Neural progenitor cell (in vitro differentiated cells): ENCODE measurements around the gene GPRC5B. TPM values are rescaled to one million over a fixed set of nuclear protein-coding genes. Genes with fewer than 3 reads are reported as not detected.

ENCODE experiments used
- DNase-seq: peaks from one replicate; pipeline ENCODE4 v3.0.0-alpha.2; 2016; ENCODE audit warnings: low spot score
- H2AFZ ChIP-seq: fragments of 200-600 bp; sonication (generic); replicated peaks from 2 replicates; pipeline ENCODE4 v1.6.1; 2016; ENCODE audit warnings: antibody characterized with exemption
- H3F3A ChIP-seq: fragments of 200-600 bp; sonication (generic); 2 replicates; pipeline ENCODE4 v1.6.1; 2016; ENCODE audit warnings: antibody characterized with exemption, low read depth
- H3K27ac ChIP-seq: fragments of 200-600 bp; sonication (generic); 2 replicates; pipeline ENCODE4 v1.5.1; 2016; ENCODE audit warnings: mild to moderate bottlenecking
- H3K27me3 ChIP-seq: fragments of 200-600 bp; sonication (generic); 2 replicates; pipeline ENCODE4 v1.6.1; 2016; ENCODE audit warnings: mild to moderate bottlenecking, moderate library complexity
- H3K36me3 ChIP-seq: fragments of 200-600 bp; sonication (generic); 2 replicates; pipeline ENCODE4 v1.5.1; 2016
- H3K4me1 ChIP-seq: fragments of 200-600 bp; sonication (generic); 2 replicates; pipeline ENCODE4 v1.6.1; 2016; ENCODE audit warnings: mixed run types
- H3K4me2 ChIP-seq: fragments of 200-600 bp; sonication (generic); 2 replicates; pipeline ENCODE4 v1.6.1; 2016
- H3K4me3 ChIP-seq: fragments of 200-600 bp; sonication (generic); 2 replicates; pipeline ENCODE4 v1.5.1; 2016
- H3K79me2 ChIP-seq: fragments of 200-600 bp; sonication (generic); 2 replicates; pipeline ENCODE4 v1.6.1; 2016; ENCODE audit warnings: low read depth
- H3K9ac ChIP-seq: fragments of 200-600 bp; sonication (generic); 2 replicates; pipeline ENCODE4 v1.6.1; 2016
- H3K9me3 ChIP-seq: fragments of 200-600 bp; sonication (generic); 2 replicates; pipeline ENCODE4 v1.5.1; 2016; ENCODE audit warnings: low read depth
- H4K20me1 ChIP-seq: fragments of 200-600 bp; sonication (generic); 2 replicates; pipeline ENCODE4 v1.6.1; 2016; ENCODE audit warnings: low read depth
- H3K27ac Mint-ChIP-seq: 3 replicates; pipeline ENCODE4 v1.8.0; 2021; ENCODE audit warnings: mixed read lengths
- H3K27me3 Mint-ChIP-seq: 2 replicates; pipeline ENCODE4 v1.8.0; 2022; ENCODE audit warnings: low read depth, mild to moderate bottlenecking, inconsistent platforms, moderate library complexity, mixed read lengths; ENCODE audit not compliant: insufficient read depth
- H3K36me3 Mint-ChIP-seq: 3 replicates; pipeline ENCODE4 v1.8.0; 2021; ENCODE audit warnings: mixed read lengths
- H3K4me1 Mint-ChIP-seq: 3 replicates; pipeline ENCODE4 v1.8.0; 2021; ENCODE audit warnings: mixed read lengths
- H3K4me3 Mint-ChIP-seq: 3 replicates; pipeline ENCODE4 v1.8.0; 2021; ENCODE audit warnings: mild to moderate bottlenecking, moderate library complexity, mixed read lengths
- H3K9me3 Mint-ChIP-seq: 3 replicates; pipeline ENCODE4 v1.8.0; 2020; ENCODE audit warnings: mixed read lengths
- CTCF ChIP-seq: fragments of 200-600 bp; sonication (generic); IDR thresholded peaks from 2 replicates; pipeline ENCODE4 v1.5.1; 2017; ENCODE audit warnings: antibody characterized with exemption, mild to moderate bottlenecking
- EZH2 ChIP-seq: fragments of 200-600 bp; sonication (generic); IDR thresholded peaks from 2 replicates; pipeline ENCODE4 v1.6.1; 2017; ENCODE audit warnings: antibody characterized with exemption, mild to moderate bottlenecking, moderate library complexity
- EZH2phosphoT487 ChIP-seq: fragments of 200-600 bp; sonication (generic); IDR thresholded peaks from 2 replicates; pipeline ENCODE4 v1.6.1; 2017; ENCODE audit warnings: antibody characterized with exemption
- total RNA-seq: library from RNA; depleted of rRNA; stranded (reverse); fragments of >200 nt; gene quantifications from 2 replicates; pipeline ENCODE4 v1.2.3, GENCODE V29; 2015; ENCODE audit warnings: low replicate concordance

The GPRC5B gene
- total RNA-seq, 1 donor from 2014 or later, result 21.1 TPM

GRCh38 chr16:19882646-19883045 lies 2.0 kb downstream of the GPRC5B start:
- H3K36me3 ChIP-seq, result no peaks in the 10 kb centered on the region

GRCh38 chr16:19882186-19882585 lies 2.5 kb downstream of the GPRC5B start:
- H3K36me3 Mint-ChIP-seq, result peaks cover 9% of the 10 kb centered on the region
- Histone ChIP-seq H3K79me2 (peaks cover 73% of the 10 kb centered on the region), H3K27ac (peak overlapping the region; percentile 41), H3K4me3 (peak overlapping the region; percentile 62), H3K36me3 (no peaks in the 10 kb centered on the region), H3F3A (peaks cover 62% of the 10 kb centered on the region), H3K9ac (no peak overlapping the region), H3K9me3 (no peaks in the 10 kb centered on the region), H3K4me2 (peak overlapping the region; percentile 93), H3K27me3 (peaks cover 14% of the 10 kb centered on the region), H4K20me1 (peaks cover 28% of the 10 kb centered on the region), H2AFZ (no peak overlapping the region), H3K4me1 (peaks cover 22% of the 10 kb centered on the region)
- peak; percentile 52 for DNase-seq
- peaks cover 5% of the 10 kb centered on the region for H3K9me3 Mint-ChIP-seq
- H3K4me1 Mint-ChIP-seq, result peaks cover 50% of the 10 kb centered on the region
- H3K27me3 Mint-ChIP-seq, result peaks cover 5% of the 10 kb centered on the region
- H3K4me3 Mint-ChIP-seq, result peak overlapping the region; percentile 95
- TF ChIP-seq CTCF, result no peak
- TF ChIP-seq EZH2, result no peak
- no peak for TF ChIP-seq EZH2phosphoT487
- H3K27ac Mint-ChIP-seq, result peak overlapping the region; percentile 23

More at GRCh38 chr16:19882646-19883045, 2.0 kb downstream of the GPRC5B start:
- Histone ChIP-seq H3K27me3 (peaks cover 14% of the 10 kb centered on the region), H3K4me1 (peaks cover 22% of the 10 kb centered on the region), H3K9me3 (no peaks in the 10 kb centered on the region), H3K4me3 (peak overlapping the region; percentile 62), H3K27ac (peak overlapping the region; percentile 41), H3K79me2 (peaks cover 68% of the 10 kb centered on the region), H2AFZ (no peak overlapping the region), H3K9ac (no peak overlapping the region), H4K20me1 (peaks cover 23% of the 10 kb centered on the region), H3F3A (peaks cover 58% of the 10 kb centered on the region), H3K4me2 (peak overlapping the region; percentile 93)
- Mint-ChIP-seq H3K27ac (peak overlapping the region; percentile 94), H3K4me1 (peaks cover 46% of the 10 kb centered on the region), H3K9me3 (peaks cover 5% of the 10 kb centered on the region), H3K36me3 (peaks cover 5% of the 10 kb centered on the region), H3K27me3 (peaks cover 5% of the 10 kb centered on the region), H3K4me3 (peak overlapping the region; percentile 95)
- peak; percentile 81 for DNase-seq
- TF ChIP-seq EZH2 (no peak), EZH2phosphoT487 (no peak), CTCF (no peak)

GRCh38 chr16:19881783-19882182 lies 2.9 kb downstream of the GPRC5B start:
- H3K9me3 Mint-ChIP-seq, result peaks cover 5% of the 10 kb centered on the region
- Histone ChIP-seq H3K4me3 (peak overlapping the region; percentile 62), H3K4me2 (peak overlapping the region; percentile 93), H4K20me1 (peaks cover 32% of the 10 kb centered on the region), H2AFZ (no peak overlapping the region), H3F3A (peaks cover 66% of the 10 kb centered on the region), H3K9me3 (no peaks in the 10 kb centered on the region), H3K27ac (peak overlapping the region; percentile 41), H3K27me3 (peaks cover 14% of the 10 kb centered on the region), H3K36me3 (no peaks in the 10 kb centered on the region), H3K4me1 (peaks cover 24% of the 10 kb centered on the region), H3K9ac (no peak overlapping the region), H3K79me2 (peaks cover 77% of the 10 kb centered on the region)
- peaks cover 10% of the 10 kb centered on the region for H3K36me3 Mint-ChIP-seq
- H3K4me3 Mint-ChIP-seq, result peak overlapping the region; percentile 95
- H3K4me1 Mint-ChIP-seq, result peaks cover 54% of the 10 kb centered on the region
- peak overlapping the region; percentile 23 for H3K27ac Mint-ChIP-seq
- H3K27me3 Mint-ChIP-seq, result peaks cover 5% of the 10 kb centered on the region
- TF ChIP-seq EZH2phosphoT487 (no peak), EZH2 (no peak), CTCF (no peak)
- no peak for DNase-seq
